GM23338 (cell line): ENCODE data around the gene NRP2. TPM values are rescaled to one million over a fixed set of nuclear protein-coding genes. Genes with fewer than 3 reads are reported as not detected.

Experiments used
- ATAC-seq: fragments of 200-7000 bp; cut with Tn5 transposase; 3 replicates; pipeline ENCODE4 v1.9.1; 2020
- DNase-seq: peaks from one replicate; pipeline ENCODE4 v3.0.0-alpha.2; 2015; ENCODE audit warnings: low spot score
- H2AFZ ChIP-seq: fragments of 200-600 bp; sonication (generic); 2 replicates; pipeline ENCODE4 v1.8.0; 2016; ENCODE audit warnings: antibody characterized with exemption, mild to moderate bottlenecking, moderate library complexity
- H3F3A ChIP-seq: fragments of 200-600 bp; sonication (generic); replicated peaks from 2 replicates; pipeline ENCODE4 v1.8.0; 2017; ENCODE audit warnings: antibody characterized with exemption, mixed run types, low read depth
- H3K27ac ChIP-seq: fragments of 200-600 bp; sonication (generic); 2 replicates; pipeline ENCODE4 v1.6.1; 2016; ENCODE audit warnings: low read depth
- H3K27me3 ChIP-seq: fragments of 200-600 bp; sonication (generic); 2 replicates; pipeline ENCODE4 v1.8.0; 2016; ENCODE audit warnings: mild to moderate bottlenecking, mixed run types, moderate library complexity; ENCODE audit not compliant: insufficient read depth
- H3K36me3 ChIP-seq: fragments of 200-600 bp; sonication (generic); 2 replicates; pipeline ENCODE4 v1.8.0; 2016; ENCODE audit warnings: mild to moderate bottlenecking; ENCODE audit not compliant: insufficient read depth
- H3K4me1 ChIP-seq: fragments of 200-600 bp; sonication (generic); 2 replicates; pipeline ENCODE4 v1.8.0; 2016; ENCODE audit warnings: mild to moderate bottlenecking, moderate library complexity; ENCODE audit not compliant: insufficient read depth
- H3K4me2 ChIP-seq: fragments of 200-600 bp; sonication (generic); 2 replicates; pipeline ENCODE4 v1.7.1; 2017; ENCODE audit warnings: mixed run types
- H3K4me3 ChIP-seq: fragments of 200-600 bp; sonication (generic); 2 replicates; pipeline ENCODE4 v1.6.1; 2016; ENCODE audit warnings: mixed run types
- H3K79me2 ChIP-seq: fragments of 200-600 bp; sonication (generic); replicated peaks from 2 replicates; pipeline ENCODE4 v1.8.0; 2017; ENCODE audit warnings: mild to moderate bottlenecking; ENCODE audit not compliant: insufficient read depth
- H3K9me2 ChIP-seq: fragments of 200-600 bp; sonication (generic); 2 replicates; pipeline ENCODE4 v1.8.0; 2017; ENCODE audit not compliant: insufficient read depth
- H4K20me1 ChIP-seq: fragments of 200-600 bp; sonication (generic); replicated peaks from 2 replicates; pipeline ENCODE4 v1.8.0; 2017; ENCODE audit warnings: mild to moderate bottlenecking; ENCODE audit not compliant: insufficient read depth
- H3K27ac Mint-ChIP-seq: 2 replicates; pipeline ENCODE4 v1.8.0; 2020; ENCODE audit warnings: inconsistent platforms, mild to moderate bottlenecking, moderate library complexity, mixed read lengths
- H3K27me3 Mint-ChIP-seq: 3 replicates; pipeline ENCODE4 v1.8.0; 2022; ENCODE audit warnings: low read depth, mild to moderate bottlenecking, moderate library complexity, mixed read lengths, inconsistent platforms; ENCODE audit not compliant: insufficient read depth, poor library complexity
- H3K36me3 Mint-ChIP-seq: 3 replicates; pipeline ENCODE4 v1.8.0; 2021; ENCODE audit warnings: low read depth, mild to moderate bottlenecking, inconsistent platforms, moderate library complexity, mixed read lengths
- H3K4me1 Mint-ChIP-seq: 3 replicates; pipeline ENCODE4 v1.8.0; 2020; ENCODE audit warnings: mild to moderate bottlenecking, inconsistent platforms, mixed read lengths
- H3K4me3 Mint-ChIP-seq: 3 replicates; pipeline ENCODE4 v1.8.0; 2021; ENCODE audit warnings: moderate library complexity, mild to moderate bottlenecking, inconsistent platforms, mixed read lengths
- H3K9me3 Mint-ChIP-seq: 3 replicates; pipeline ENCODE4 v1.8.0; 2020; ENCODE audit warnings: moderate library complexity, mild to moderate bottlenecking, inconsistent platforms, mixed read lengths
- CREB1 ChIP-seq: fragments of 250-450 bp; sonication (Bioruptor Pico); IDR thresholded peaks from 2 replicates; pipeline ENCODE4 v1.5.0; 2020; ENCODE audit warnings: low read depth, mild to moderate bottlenecking, moderate library complexity
- EZH2 ChIP-seq: fragments of 200-600 bp; sonication (generic); IDR thresholded peaks from one replicate; pipeline ENCODE4 v1.8.0; 2017; ENCODE audit warnings: antibody characterized with exemption, mild to moderate bottlenecking, low read depth; ENCODE audit not compliant: unreplicated experiment
- EZH2phosphoT487 ChIP-seq: fragments of 200-600 bp; sonication (generic); IDR thresholded peaks from one replicate; pipeline ENCODE4 v1.8.1; 2018; ENCODE audit warnings: antibody characterized with exemption; ENCODE audit not compliant: unreplicated experiment
- JUNB ChIP-seq: IDR thresholded peaks from one replicate; pipeline ENCODE4 v1.6.1; 2016; ENCODE audit warnings: antibody characterized with exemption; ENCODE audit not compliant: unreplicated experiment
- NANOG ChIP-seq: IDR thresholded peaks from 2 replicates; pipeline ENCODE4 v1.6.1; 2016; ENCODE audit warnings: antibody characterized with exemption, borderline replicate concordance
- ZNF462 ChIP-seq: fragments of 250-450 bp; sonication (Bioruptor Pico); IDR thresholded peaks from 2 replicates; pipeline ENCODE4 v1.5.0; 2020; ENCODE audit warnings: mild to moderate bottlenecking, moderate library complexity
- polyA plus RNA-seq: library from polyadenylated mRNA; unstranded; fragments of >200 nt; fragmentation: Nextera tagmentation; extraction: Ambion mirVana; gene quantifications from 2 replicates; pipeline ENCODE4 v1.2.1, GENCODE V29; 2016
- total RNA-seq: library from RNA; depleted of rRNA; stranded (reverse); fragments of >200 nt; shearing (Covaris generic); gene quantifications from 2 replicates; pipeline ENCODE4 v1.2.3, GENCODE V29; 2014
- TF ChIP-seq, protein P1 (sequence below): IDR thresholded peaks from 2 replicates; pipeline ENCODE4 v1.6.1; 2016; ENCODE audit warnings: antibody characterized with exemption
- TF ChIP-seq, protein P2 (sequence below), 2 experiments: fragments of 200-600 bp in 1 of 2; sonication (generic) in 1 of 2; conservative IDR thresholded peaks; 2 replicates each; pipeline versions ENCODE4 v1.5.1 to v1.6.1; 2016 to 2017; ENCODE audit warnings: antibody characterized with exemption in 2 of 2, low read depth in 2 of 2, mild to moderate bottlenecking in 2 of 2, moderate library complexity in 1 of 2

The NRP2 gene
- total and polyA plus RNA-seq, 2 experiments from 2014 or later, result 18.4 to 22.0 TPM

DNA sequence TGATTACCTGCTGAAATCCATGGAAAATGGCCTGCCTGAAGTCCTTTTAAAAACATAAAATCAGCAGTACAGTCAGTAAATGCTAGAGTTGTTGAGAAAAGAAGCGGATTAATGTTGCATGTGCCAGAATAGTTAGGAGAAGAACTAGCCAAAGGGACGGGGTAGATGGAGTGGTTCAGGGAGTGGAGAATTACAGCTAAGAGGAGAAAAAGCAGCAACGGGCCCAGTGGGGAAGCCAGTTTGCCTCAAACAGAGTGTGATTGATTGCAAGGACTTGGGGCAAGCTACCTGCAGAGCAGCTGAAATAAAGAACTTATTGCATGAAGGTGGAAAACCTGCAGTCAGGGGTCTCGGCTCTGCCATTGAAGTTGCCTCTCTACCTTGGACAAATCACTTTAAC lies 79.1 kb downstream of the NRP2 start:
- Mint-ChIP-seq H3K27ac (no peak overlapping the region), H3K4me1 (peaks cover 34% of the 10 kb centered on the region), H3K27me3 (peaks cover 3% of the 10 kb centered on the region), H3K9me3 (no peaks in the 10 kb centered on the region), H3K4me3 (no peak overlapping the region), H3K36me3 (peaks cover 6% of the 10 kb centered on the region; the same call in 1 of the 3 replicates)
- TF ChIP-seq, protein P1, sequence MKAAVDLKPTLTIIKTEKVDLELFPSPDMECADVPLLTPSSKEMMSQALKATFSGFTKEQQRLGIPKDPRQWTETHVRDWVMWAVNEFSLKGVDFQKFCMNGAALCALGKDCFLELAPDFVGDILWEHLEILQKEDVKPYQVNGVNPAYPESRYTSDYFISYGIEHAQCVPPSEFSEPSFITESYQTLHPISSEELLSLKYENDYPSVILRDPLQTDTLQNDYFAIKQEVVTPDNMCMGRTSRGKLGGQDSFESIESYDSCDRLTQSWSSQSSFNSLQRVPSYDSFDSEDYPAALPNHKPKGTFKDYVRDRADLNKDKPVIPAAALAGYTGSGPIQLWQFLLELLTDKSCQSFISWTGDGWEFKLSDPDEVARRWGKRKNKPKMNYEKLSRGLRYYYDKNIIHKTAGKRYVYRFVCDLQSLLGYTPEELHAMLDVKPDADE, result no peak
- no peak for TF ChIP-seq EZH2phosphoT487
- TF ChIP-seq, protein P2, sequence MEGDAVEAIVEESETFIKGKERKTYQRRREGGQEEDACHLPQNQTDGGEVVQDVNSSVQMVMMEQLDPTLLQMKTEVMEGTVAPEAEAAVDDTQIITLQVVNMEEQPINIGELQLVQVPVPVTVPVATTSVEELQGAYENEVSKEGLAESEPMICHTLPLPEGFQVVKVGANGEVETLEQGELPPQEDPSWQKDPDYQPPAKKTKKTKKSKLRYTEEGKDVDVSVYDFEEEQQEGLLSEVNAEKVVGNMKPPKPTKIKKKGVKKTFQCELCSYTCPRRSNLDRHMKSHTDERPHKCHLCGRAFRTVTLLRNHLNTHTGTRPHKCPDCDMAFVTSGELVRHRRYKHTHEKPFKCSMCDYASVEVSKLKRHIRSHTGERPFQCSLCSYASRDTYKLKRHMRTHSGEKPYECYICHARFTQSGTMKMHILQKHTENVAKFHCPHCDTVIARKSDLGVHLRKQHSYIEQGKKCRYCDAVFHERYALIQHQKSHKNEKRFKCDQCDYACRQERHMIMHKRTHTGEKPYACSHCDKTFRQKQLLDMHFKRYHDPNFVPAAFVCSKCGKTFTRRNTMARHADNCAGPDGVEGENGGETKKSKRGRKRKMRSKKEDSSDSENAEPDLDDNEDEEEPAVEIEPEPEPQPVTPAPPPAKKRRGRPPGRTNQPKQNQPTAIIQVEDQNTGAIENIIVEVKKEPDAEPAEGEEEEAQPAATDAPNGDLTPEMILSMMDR (conservative IDR thresholded peaks at IDR 0.05; ENCODE audit: low read depth in 2 of 2), result no peak
- TF ChIP-seq ZNF462, result no peak
- no peak for TF ChIP-seq CREB1 (CRISPR knock-in tag)
- TF ChIP-seq JUNB, result no peak
- no peak for TF ChIP-seq NANOG
- TF ChIP-seq EZH2, result no peak
- no peak overlapping the region for H3K4me3 ChIP-seq
- DNase-seq (no peak), ATAC-seq (no peak)
- H3K36me3 ChIP-seq, result no peaks in the 10 kb centered on the region
- H2AFZ ChIP-seq, result no peak overlapping the region
- H3F3A ChIP-seq, result peaks cover 7% of the 10 kb centered on the region; the same call in 1 of the 2 replicates
- H3K27me3 ChIP-seq, result no peaks in the 10 kb centered on the region
- H4K20me1 ChIP-seq, result no peaks in the 10 kb centered on the region
- peaks cover 8% of the 10 kb centered on the region; the same call in 1 of the 2 replicates for H3K9me2 ChIP-seq
- H3K27ac ChIP-seq, result no peak overlapping the region
- H3K4me1 ChIP-seq, result peaks cover 12% of the 10 kb centered on the region
- no peak overlapping the region for H3K4me2 ChIP-seq
- H3K79me2 ChIP-seq, result no peaks in the 10 kb centered on the region
